ENCODE results near the gene STYK1.
A peak's percentile ranks its signal among the peaks of the same experiment; 100 is the strongest.
"Not testable (repeated sequence)": the region's sequence is repeated elsewhere in the genome, so short reads cannot be mapped to it uniquely, and the experiment has no call there.

Gene STYK1

GRCh38 chr12:10672231-10672868 is 1.5 kb downstream of the STYK1 start:
- peak; percentile 45 for DNase-seq

- DNase-seq = no peak
These were observed 4.3 kb downstream of the STYK1 start for GRCh38 chr12:10669533-10669932.

- peak; percentile 41 for DNase-seq
These were observed 5.3 kb downstream of the STYK1 start for GRCh38 chr12:10668526-10668925.

DNA sequence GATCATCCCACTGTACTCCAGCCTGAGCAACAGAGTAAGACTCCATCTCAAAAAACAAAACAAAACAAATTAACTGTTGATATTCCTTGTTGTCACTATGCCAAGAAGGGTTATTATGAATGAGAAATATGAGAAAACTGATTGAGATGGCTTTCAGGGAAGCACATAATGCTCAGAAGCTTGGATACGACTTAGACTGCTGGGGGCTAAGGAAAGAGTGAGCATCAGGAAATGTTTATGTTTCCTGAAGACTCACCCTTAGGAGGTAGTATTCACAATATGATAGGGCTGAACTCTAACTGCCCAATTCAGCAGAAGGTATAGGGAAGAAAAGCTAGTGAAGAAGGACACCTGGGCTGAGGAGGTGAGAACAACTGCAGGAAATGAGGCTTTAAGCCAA is 6.3 kb downstream of the STYK1 start:
- no peak for DNase-seq

DNA sequence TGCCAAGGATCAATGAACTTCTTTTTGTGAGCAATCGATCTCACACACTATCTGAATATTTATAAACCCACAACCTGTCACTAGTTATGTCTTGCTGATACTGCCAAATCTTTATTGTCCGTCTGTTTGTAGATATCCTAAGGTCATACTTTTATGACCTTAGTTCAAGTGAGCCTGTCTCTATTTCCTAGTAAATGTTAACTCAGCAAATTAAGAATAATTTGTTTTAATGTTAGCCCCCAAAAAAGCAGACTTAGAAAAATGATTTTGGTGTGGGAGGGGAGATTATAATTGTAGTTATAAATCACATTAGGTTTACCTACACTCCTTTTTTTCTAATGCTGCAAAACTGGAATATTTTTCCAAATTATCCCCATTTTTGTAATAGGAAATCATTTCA is 9.4 kb downstream of the STYK1 start:
- no peak for DNase-seq

DNA sequence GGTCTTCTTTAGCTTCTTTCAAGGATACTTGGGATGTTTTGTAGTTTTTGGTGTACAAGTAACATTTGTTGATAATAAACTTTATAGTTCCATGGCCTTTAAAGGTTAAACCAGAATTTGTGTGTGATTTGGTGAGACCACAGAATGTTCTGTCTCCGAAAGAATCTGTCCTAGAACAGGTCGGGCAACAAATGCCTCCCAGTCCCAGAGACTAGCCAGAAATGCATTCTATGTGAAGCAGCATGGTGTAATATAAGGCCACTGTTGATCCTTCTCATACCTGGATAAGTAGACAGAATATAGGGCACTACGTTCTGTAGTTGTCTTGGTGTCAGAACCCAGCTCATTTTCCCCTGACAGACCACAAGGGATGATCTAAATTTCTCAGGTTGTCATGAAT is 10.0 kb downstream of the STYK1 start:
- no peak for DNase-seq

- DNase-seq = no peak
These were observed 12.5 kb downstream of the STYK1 start for GRCh38 chr12:10661338-10661737.

- DNase-seq = no peak
These were observed 19.8 kb downstream of the STYK1 start for GRCh38 chr12:10654003-10654402.

- DNase-seq = peak; percentile 53
These were observed 21.7 kb downstream of the STYK1 start for GRCh38 chr12:10652192-10652591.

- not testable (repeated sequence) for DNase-seq
These were observed 27.3 kb downstream of the STYK1 start for GRCh38 chr12:10646576-10646975.

GRCh38 chr12:10645910-10646309 is 27.9 kb downstream of the STYK1 start:
- DNase-seq = no peak

GRCh38 chr12:10641735-10642500 is 31.9 kb downstream of the STYK1 start:
- DNase-seq = no peak

- no peak for DNase-seq
These were observed 35.1 kb downstream of the STYK1 start for GRCh38 chr12:10638728-10639127.

GRCh38 chr12:10636611-10637010 is 37.2 kb downstream of the STYK1 start:
- no peak for DNase-seq

DNA sequence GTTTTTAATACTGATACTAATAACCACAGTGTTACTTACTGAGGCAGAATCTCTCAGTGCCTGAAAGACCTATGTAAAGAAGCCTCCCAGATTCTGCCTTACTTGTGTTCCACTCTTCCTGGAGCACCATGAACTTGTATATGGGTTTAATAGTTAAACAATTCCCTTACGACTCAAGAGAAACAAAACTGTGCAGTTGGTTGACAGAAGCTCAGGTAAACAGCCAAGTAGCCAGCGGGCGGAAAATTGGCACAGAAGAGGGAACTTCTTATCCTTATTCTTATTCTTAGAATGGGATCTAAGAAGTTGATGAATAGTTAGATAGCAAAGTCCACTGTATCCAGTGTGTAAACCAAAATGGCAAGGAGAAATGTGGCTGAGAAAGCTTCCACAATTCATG is 37.7 kb downstream of the STYK1 start:
- DNase-seq = no peak

DNA sequence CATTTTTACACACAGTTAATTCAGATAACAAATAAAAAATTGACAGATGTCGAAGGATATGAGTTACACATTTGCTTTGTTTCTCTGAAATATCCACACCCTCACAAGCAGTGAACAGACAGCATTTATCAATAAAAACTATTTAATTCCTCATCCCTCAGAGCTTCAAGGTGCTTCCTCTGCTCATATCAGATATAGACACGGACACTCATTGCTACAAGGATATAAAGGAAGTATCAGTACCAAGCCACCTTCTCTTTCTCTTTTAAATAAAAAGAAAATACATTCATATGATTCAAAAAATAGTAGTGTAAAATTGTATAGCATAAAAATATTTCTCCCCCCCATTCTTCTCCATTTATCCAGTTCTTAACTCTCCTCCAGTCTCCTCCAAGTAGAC is 38.5 kb downstream of the STYK1 start:
- DNase-seq = no peak

- no peak for DNase-seq
These were observed 39.4 kb downstream of the STYK1 start for GRCh38 chr12:10634427-10634826.

GRCh38 chr12:10633541-10633940 is 40.3 kb downstream of the STYK1 start:
- no peak for DNase-seq

DNA sequence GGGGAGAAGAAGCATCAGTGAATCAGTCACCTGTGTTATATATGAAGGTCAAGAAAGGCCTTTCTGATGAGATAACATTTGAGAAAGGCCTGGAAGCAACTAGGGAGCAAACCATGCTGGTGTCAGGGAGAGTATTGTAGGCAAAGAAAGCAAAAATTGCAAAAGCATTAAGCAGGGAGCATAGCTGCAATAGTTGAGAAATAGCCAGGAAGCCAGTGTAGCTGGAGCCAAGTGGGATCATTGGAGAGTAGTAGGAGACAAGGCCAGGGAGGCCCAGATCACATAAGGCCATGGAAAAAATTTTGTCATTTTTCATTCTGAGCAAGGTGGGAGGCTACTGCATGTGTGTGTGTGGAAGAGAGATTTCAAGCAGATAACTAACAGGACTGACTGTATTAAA is 41.6 kb downstream of the STYK1 start:
- DNase-seq = no peak

GRCh38 chr12:10624605-10625004 is 49.2 kb downstream of the STYK1 start:
- DNase-seq = no peak

DNA sequence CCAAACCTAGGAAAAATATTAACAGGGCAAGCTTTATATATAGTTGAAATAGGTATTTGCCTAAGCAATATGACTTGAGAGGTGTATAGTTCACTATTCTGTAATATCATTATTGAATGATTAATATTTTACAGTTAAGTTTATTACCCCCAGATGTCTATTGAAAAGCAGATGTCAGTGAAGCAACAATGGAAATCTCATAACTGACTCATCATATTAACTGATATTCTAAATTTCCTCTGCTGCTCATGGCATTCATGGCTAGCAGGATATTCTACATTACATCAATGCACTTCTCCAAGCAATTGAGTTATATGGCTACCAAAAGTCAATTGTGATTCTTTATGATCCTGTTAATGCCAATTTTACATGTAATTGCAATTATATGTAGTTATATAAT is 50.7 kb downstream of the STYK1 start:
- DNase-seq = no peak

- no peak for DNase-seq
These were observed 52.6 kb downstream of the STYK1 start for GRCh38 chr12:10621278-10621677.

GRCh38 chr12:10620078-10620779 is 53.6 kb downstream of the STYK1 start:
- peak; percentile 28 for DNase-seq

DNA sequence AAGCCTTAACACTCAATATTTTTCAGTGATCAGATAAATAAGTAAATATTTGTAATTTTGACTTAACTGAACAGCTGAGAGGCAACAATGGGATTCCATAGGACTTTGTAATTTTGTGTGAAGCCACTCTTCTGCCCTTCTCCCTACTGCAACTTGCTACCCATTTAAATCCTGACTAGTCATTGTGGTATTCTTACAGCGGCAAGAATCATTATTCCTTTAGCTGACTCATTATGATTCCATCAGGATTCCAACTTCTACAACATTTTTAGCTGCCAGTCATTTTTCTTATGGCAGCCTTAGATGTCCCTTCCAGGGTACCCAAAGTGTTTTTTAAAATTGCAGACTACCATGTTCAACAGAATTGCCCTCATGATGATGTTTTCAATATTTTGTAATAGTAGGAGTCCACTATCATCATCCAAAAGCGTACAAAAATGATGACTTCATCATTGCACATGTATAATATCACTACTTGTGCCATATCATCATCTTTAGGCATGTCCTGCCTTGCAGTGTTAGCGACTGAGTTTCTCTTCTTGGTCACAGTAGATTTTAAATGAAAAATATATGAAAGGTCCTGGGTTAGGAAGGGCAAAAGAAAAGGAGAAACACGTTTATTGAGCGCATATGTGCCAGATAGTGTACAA is 55.4 kb downstream of the STYK1 start:
- DNase-seq = peak; percentile 74

Measured in OCI-M1 (cell line).